ENCODE data around the gene RRM2.

DNA sequence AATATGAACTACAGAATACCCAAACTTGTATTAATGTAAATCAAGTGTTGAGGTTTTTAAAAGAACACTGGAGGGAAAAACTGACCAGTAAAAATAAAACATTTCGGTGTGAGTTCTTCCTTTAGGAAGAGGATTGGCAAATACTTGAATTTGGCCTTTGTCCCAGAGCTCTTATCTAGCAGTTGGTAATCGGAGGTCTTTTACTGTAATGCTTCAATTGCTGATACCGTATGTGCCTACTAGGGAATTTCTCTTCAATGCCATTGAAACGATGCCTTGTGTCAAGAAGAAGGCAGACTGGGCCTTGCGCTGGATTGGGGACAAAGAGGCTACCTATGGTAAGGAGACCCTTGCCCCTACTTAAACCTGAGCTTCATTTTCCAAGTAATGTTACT is 4.1 kb downstream of the RRM2 start:
- TF ChIP-seq GABPB1 (CRISPR knock-in tag; IDR thresholded peaks at IDR 0.05) (no peak), NFYB (CRISPR knock-in tag; conservative IDR thresholded peaks at IDR 0.05; ENCODE audit: low read depth) (no peak), TEAD4 (CRISPR knock-in tag; IDR thresholded peaks at IDR 0.05) (no peak), SMAD3 (CRISPR knock-in tag; IDR thresholded peaks at IDR 0.05; ENCODE audit: borderline replicate concordance) (no peak), ESRRA (CRISPR knock-in tag; IDR thresholded peaks at IDR 0.05; ENCODE audit: borderline replicate concordance) (no peak), ATF1 (CRISPR knock-in tag; IDR thresholded peaks at IDR 0.05) (no peak), CBFB (CRISPR knock-in tag; IDR thresholded peaks at IDR 0.05; ENCODE audit: low read depth) (no peak), FOXP1 (CRISPR knock-in tag; IDR thresholded peaks at IDR 0.05; ENCODE audit: borderline replicate concordance) (no peak)
- TF ChIP-seq, protein P1, sequence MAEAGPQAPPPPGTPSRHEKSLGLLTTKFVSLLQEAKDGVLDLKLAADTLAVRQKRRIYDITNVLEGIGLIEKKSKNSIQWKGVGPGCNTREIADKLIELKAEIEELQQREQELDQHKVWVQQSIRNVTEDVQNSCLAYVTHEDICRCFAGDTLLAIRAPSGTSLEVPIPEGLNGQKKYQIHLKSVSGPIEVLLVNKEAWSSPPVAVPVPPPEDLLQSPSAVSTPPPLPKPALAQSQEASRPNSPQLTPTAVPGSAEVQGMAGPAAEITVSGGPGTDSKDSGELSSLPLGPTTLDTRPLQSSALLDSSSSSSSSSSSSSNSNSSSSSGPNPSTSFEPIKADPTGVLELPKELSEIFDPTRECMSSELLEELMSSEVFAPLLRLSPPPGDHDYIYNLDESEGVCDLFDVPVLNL (CRISPR knock-in tag; IDR thresholded peaks at IDR 0.05; ENCODE audit: borderline replicate concordance, low read depth): no peak
- TF ChIP-seq, protein P2, sequence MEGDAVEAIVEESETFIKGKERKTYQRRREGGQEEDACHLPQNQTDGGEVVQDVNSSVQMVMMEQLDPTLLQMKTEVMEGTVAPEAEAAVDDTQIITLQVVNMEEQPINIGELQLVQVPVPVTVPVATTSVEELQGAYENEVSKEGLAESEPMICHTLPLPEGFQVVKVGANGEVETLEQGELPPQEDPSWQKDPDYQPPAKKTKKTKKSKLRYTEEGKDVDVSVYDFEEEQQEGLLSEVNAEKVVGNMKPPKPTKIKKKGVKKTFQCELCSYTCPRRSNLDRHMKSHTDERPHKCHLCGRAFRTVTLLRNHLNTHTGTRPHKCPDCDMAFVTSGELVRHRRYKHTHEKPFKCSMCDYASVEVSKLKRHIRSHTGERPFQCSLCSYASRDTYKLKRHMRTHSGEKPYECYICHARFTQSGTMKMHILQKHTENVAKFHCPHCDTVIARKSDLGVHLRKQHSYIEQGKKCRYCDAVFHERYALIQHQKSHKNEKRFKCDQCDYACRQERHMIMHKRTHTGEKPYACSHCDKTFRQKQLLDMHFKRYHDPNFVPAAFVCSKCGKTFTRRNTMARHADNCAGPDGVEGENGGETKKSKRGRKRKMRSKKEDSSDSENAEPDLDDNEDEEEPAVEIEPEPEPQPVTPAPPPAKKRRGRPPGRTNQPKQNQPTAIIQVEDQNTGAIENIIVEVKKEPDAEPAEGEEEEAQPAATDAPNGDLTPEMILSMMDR (IDR thresholded peaks at IDR 0.05): no peak
- TF ChIP-seq, protein P3, sequence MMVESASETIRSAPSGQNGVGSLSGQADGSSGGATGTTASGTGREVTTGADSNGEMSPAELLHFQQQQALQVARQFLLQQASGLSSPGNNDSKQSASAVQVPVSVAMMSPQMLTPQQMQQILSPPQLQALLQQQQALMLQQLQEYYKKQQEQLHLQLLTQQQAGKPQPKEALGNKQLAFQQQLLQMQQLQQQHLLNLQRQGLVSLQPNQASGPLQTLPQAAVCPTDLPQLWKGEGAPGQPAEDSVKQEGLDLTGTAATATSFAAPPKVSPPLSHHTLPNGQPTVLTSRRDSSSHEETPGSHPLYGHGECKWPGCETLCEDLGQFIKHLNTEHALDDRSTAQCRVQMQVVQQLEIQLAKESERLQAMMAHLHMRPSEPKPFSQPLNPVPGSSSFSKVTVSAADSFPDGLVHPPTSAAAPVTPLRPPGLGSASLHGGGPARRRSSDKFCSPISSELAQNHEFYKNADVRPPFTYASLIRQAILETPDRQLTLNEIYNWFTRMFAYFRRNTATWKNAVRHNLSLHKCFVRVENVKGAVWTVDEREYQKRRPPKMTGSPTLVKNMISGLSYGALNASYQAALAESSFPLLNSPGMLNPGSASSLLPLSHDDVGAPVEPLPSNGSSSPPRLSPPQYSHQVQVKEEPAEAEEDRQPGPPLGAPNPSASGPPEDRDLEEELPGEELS (CRISPR knock-in tag; IDR thresholded peaks at IDR 0.05): no peak

Measured in WTC11 (cell line).